HepG2 (cell line): ENCODE measurements around the gene TTLL11. TPM values are rescaled to one million over a fixed set of nuclear protein-coding genes. Genes with fewer than 3 reads are reported as not detected.

Experiments
- NPAS2 ChIP-seq: sonication (generic); formaldehyde crosslinking; IDR thresholded peaks from 2 replicates; pipeline ENCODE4 v1.8.0; 2022; ENCODE audit warnings: mild to moderate bottlenecking, missing genetic modification reagents, borderline replicate concordance
- ZMYM4 ChIP-seq: sonication (generic); formaldehyde crosslinking; IDR thresholded peaks from 2 replicates; pipeline ENCODE4 v1.8.1; 2023; ENCODE audit warnings: mild to moderate bottlenecking, missing genetic modification reagents
- ZNF577 ChIP-seq: sonication (generic); formaldehyde crosslinking; IDR thresholded peaks from 2 replicates; pipeline ENCODE4 v1.4.0; 2020; ENCODE audit warnings: mild to moderate bottlenecking, low read depth, missing genetic modification reagents, borderline replicate concordance
- ZNF629 ChIP-seq: sonication (generic); formaldehyde crosslinking; conservative IDR thresholded peaks from 2 replicates; pipeline ENCODE4 v1.5.0; 2020; ENCODE audit warnings: missing genetic modification reagents
- ZNF768 ChIP-seq: sonication (generic); formaldehyde crosslinking; IDR thresholded peaks from 2 replicates; pipeline ENCODE4 v1.4.0; 2020; ENCODE audit warnings: missing genetic modification reagents
- polyA plus RNA-seq, 8 experiments: library from polyadenylated mRNA; depleted of rRNA in 3 of 8; stranded (reverse) in 7 of 8; unstranded in 1 of 8; fragments of >200 nt; fragmentation: Illumina TruSeq in 4 of 8; extraction: Trizol in 4 of 8; gene quantifications; 2 replicates each; pipeline versions ENCODE4 v1.2.1 to v1.2.3, GENCODE V29; 2011 to 2016; ENCODE audit warnings: low read depth in 4 of 8, missing spikeins in 1 of 8, mixed read lengths in 1 of 8; ENCODE audit not compliant: insufficient read depth in 1 of 8
- total RNA-seq, 5 experiments: library from RNA; depleted of rRNA; stranded (reverse); fragments of >200 nt; fragmentation: Illumina TruSeq; extraction: Trizol; gene quantifications; 2 replicates each; pipeline ENCODE4 v1.2.3, GENCODE V29; 2016; ENCODE audit warnings: low read depth in 1 of 5
- TF ChIP-seq, protein P1 (sequence below): sonication (generic); formaldehyde crosslinking; IDR thresholded peaks from 2 replicates; pipeline ENCODE4 v1.4.0; 2020; ENCODE audit warnings: missing genetic modification reagents

Gene TTLL11
- total and polyA plus RNA-seq, 2 of the 13 experiments (the other 11 are each of a cell fraction or from before 2014, with no cell fraction given), result 4.5 to 5.2 TPM

DNA sequence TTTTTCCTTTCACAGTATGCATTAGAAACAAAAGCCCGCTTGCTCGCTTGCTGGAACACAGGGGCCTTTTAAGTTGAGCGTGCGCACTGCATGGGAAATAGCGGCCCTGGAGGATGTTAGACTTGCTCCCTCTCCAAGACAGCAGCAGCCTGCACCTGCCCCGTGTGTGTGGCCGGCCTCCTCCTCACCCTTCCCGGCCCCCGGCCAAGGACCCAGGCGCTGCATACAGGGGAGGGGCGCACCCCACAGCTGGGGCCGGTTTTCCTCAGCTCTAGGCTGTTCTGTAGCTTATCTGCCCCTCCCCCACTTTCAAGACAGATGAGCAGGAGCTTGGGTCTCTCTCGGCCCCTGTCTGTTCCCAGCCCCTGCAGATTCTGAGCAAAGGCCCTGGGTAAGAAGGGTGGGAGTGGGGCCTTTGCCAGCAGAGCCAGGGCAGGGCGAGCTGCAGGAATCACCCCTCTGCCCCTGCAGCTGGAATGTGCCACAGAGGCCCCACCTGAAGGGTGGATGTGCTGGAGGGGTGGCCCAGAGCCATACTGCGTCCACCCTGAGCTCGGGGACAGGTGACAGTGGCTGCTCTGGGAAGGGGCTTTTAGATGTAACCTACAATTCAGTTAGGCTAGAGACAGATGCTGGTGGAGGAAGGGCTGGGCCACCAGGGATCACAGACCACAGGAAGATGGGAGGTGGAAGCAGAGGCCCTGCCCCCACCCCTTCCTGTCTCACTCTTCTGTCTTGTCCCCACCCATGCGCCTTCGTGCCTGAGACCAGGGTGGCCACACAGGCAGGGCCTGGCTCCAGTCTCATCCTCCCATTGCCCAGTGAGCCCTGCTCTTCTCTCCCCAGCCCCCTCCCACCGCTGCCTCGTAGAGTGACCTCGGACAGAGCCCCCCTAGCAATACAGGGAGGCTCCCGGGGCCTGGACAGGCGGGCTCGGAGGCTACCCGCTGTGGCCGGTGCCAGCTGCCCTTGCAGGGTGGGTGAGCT lies 309.3 kb downstream of the TTLL11 start (continued):
- no peak for TF ChIP-seq NPAS2 (CRISPR knock-in tag)
- TF ChIP-seq ZNF577 (CRISPR knock-in tag), result no peak
- TF ChIP-seq ZNF629, result no peak
- no peak for TF ChIP-seq ZNF768
- no peak for TF ChIP-seq ZMYM4 (CRISPR knock-in tag)
- TF ChIP-seq, protein P1, sequence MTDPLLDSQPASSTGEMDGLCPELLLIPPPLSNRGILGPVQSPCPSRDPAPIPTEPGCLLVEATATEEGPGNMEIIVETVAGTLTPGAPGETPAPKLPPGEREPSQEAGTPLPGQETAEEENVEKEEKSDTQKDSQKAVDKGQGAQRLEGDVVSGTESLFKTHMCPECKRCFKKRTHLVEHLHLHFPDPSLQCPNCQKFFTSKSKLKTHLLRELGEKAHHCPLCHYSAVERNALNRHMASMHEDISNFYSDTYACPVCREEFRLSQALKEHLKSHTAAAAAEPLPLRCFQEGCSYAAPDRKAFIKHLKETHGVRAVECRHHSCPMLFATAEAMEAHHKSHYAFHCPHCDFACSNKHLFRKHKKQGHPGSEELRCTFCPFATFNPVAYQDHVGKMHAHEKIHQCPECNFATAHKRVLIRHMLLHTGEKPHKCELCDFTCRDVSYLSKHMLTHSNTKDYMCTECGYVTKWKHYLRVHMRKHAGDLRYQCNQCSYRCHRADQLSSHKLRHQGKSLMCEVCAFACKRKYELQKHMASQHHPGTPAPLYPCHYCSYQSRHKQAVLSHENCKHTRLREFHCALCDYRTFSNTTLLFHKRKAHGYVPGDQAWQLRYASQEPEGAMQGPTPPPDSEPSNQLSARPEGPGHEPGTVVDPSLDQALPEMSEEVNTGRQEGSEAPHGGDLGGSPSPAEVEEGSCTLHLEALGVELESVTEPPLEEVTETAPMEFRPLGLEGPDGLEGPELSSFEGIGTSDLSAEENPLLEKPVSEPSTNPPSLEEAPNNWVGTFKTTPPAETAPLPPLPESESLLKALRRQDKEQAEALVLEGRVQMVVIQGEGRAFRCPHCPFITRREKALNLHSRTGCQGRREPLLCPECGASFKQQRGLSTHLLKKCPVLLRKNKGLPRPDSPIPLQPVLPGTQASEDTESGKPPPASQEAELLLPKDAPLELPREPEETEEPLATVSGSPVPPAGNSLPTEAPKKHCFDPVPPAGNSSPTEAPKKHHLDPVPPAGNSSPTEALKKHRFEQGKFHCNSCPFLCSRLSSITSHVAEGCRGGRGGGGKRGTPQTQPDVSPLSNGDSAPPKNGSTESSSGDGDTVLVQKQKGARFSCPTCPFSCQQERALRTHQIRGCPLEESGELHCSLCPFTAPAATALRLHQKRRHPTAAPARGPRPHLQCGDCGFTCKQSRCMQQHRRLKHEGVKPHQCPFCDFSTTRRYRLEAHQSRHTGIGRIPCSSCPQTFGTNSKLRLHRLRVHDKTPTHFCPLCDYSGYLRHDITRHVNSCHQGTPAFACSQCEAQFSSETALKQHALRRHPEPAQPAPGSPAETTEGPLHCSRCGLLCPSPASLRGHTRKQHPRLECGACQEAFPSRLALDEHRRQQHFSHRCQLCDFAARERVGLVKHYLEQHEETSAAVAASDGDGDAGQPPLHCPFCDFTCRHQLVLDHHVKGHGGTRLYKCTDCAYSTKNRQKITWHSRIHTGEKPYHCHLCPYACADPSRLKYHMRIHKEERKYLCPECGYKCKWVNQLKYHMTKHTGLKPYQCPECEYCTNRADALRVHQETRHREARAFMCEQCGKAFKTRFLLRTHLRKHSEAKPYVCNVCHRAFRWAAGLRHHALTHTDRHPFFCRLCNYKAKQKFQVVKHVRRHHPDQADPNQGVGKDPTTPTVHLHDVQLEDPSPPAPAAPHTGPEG (CRISPR knock-in tag), result no peak
